Astrocyte (in vitro differentiated cells and primary cell): Measurements from ENCODE around the gene TIMMDC1.

Source experiments
- CTCF ChIP-seq: IDR thresholded peaks from 2 replicates; pipeline ENCODE4 v1.5.1; 2011; ENCODE audit warnings: low read depth, mild to moderate bottlenecking, inconsistent platforms, low read length, moderate library complexity; ENCODE audit not compliant: insufficient read depth
- EZH2 ChIP-seq: IDR thresholded peaks from 2 replicates; pipeline ENCODE4 v1.6.1; 2012; ENCODE audit warnings: mild to moderate bottlenecking, low read length, inconsistent platforms; ENCODE audit not compliant: insufficient read depth

- TF ChIP-seq CTCF = no peak
- no peak for TF ChIP-seq EZH2
Observed at GRCh38 chr3:119571230-119571629, 72.9 kb downstream of the TIMMDC1 start.
